ENCODE measurements around the gene ARL6IP1.

The ARL6IP1 gene

DNA sequence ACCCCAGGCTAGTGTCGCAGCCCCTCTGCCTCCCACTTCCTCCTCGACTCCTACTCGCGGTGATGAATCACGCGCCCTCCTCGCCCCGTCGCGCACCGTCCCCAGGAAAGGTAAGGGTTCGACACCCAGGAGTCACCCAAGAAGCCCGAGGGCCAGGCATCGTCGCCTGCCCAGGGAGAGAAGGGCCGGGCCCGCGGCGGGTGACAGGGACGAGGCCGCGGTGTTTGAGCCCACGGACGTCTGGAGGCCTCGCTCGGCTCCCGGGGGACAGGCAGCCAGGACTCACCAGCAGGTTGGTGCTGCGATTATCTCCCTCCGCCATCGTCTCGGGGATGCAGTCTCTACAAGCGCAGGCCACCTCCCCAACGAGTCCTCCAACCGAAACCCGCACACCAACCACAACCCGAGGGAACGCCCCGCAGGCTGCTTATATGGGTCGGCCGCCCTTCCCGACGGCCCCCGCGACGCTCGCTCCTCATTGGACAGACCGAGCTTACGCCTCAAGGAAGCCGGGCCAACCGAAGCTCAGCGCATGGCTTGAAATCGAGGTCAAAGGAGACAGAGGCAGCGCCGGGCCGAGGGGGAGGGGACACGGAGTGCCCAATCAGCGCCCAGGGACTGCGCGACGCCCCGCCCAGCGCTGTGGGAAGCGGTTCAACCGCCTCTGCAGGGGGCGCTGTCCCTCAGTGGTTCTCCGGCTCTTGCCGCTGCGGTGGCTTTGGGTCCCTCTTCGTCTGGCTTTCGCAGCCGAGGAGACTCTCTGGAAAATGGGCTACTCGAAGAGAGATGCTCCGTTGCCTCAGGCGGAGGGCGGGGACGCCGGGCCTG is at the start of gene ARL6IP1:
Gene ARL6IP1, minus strand, starts transcription at position 405 of the 828 bp plus-strand sequence. Its CDS starts 83 bp downstream, at position 322.
- DNase-seq, result peak; percentile 99

DNA sequence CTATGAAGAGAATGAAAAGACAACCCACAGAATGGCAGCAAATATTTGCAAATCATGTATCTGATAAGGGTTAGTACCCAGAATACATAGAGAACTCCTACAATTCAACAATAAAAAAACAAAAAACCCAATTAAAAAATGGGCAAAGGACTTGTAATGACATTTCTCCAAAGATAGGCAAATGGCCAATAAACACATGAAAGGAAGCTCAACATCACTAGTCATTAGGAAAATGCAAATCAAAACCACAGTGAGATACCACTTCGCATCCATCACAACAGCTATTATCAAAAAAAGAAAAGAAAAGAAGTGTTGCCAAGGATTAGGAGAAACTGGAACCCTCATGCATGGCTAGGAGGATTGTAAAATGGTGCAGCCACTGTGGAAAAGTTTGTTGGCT is 45.1 kb upstream of the ARL6IP1 start:
- no peak for DNase-seq

DNA sequence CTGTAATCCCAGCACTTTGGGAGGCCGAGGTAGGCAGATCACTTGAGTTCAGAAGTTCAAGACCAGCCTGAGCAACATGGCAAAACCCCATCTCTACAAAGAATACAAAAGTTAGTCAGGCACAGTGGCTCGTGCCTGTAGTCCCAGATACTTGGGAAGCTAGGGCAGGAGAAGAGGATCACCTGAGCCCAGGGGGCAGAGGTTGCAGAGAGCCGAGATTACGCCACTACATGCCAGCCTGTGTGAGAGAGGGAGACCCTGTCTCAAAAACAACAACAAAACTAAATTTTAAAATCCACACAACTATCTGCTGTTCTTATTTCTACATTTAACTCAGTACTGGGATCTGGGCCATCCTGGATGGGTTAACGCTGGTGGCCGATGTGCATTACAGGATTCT is 41.2 kb upstream of the ARL6IP1 start:
- DNase-seq, result no peak

DNA sequence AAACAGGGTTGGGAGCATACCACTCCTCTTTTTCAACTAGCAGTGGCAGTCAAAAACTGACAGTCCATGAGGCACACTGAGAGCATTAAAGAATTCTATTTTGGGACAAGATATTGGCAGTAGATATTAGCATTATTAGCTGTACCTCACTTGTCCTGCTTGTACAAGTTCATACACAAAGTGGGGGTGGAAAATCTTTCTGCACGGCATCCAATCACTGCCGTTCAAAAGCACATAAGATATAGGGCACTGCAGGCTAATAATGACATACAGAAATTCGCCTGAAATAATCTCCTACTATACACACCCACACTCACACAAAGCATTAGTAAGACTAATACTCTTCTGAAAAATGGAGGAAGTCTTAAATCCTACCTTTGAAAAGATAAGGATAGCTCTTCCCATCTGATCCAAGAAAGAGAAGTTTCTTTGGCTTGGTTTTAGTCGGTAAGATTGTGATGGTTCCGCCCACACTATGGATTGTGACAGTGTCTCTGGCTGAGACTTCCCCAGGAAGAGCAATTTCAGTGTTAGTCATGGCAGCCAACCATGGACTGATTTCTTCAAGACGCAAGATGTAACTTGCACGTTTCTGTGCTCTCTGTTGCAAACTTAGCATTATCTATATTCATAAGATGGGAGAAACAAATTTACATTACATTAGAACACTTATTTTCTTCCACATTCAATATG is 40.6 kb upstream of the ARL6IP1 start:
- DNase-seq, result no peak

DNA sequence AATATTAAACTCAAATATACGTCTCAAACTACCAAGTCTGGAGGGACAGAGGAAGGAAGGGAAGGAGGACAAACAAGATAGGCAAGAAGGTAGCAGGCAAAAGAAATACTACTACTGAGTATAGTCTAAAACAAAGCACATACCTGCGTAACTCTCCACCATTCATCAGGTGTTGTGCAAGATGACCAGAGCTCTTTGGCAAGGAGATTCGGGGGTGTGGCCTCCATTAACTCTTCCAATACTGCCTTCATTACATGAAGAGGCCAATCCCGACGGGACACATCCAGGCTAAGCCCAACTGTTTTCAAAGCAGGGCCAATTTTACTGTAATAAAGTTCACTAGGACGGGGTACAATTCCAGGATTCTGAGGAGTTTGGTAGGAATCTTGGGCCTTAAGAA is 38.2 kb upstream of the ARL6IP1 start:
- no peak for DNase-seq

DNA sequence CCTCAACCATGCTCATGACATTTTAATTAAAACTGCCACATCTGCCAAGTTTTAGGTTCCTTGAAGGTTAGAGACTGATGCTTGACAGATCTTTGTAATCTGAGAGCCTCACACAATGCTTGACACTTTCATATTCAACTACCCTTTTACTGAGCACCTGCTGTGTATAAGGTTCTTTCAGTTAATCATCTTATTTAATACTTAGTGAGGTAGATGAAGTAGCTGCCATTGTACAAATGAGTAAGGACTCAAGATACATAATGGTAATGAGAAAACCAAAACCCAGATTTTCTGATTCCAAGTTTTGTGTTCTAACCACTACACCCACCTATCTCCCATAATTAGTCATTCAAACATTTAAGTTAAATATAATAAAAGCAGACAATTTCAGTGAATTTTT is 35.4 kb upstream of the ARL6IP1 start:
- no peak for DNase-seq

DNA sequence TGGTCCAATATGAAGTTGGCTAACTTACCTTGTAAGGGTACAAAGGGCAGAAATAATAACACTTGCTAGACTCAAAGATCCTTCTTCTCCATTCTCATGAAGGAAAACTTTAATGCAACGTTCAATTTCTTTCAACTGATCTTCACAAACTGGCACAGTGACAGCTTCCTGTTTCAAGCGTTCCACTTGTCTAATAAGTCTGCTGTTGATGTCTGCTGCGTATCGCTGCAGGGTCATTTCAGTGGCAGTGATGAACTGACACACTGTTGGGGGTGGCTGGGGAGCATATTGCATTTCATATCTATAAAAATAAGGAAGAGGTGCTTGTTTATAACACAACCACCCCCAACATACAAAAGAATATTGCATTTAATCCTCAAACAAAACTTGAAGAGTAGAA is 33.5 kb upstream of the ARL6IP1 start:
- no peak for DNase-seq

DNA sequence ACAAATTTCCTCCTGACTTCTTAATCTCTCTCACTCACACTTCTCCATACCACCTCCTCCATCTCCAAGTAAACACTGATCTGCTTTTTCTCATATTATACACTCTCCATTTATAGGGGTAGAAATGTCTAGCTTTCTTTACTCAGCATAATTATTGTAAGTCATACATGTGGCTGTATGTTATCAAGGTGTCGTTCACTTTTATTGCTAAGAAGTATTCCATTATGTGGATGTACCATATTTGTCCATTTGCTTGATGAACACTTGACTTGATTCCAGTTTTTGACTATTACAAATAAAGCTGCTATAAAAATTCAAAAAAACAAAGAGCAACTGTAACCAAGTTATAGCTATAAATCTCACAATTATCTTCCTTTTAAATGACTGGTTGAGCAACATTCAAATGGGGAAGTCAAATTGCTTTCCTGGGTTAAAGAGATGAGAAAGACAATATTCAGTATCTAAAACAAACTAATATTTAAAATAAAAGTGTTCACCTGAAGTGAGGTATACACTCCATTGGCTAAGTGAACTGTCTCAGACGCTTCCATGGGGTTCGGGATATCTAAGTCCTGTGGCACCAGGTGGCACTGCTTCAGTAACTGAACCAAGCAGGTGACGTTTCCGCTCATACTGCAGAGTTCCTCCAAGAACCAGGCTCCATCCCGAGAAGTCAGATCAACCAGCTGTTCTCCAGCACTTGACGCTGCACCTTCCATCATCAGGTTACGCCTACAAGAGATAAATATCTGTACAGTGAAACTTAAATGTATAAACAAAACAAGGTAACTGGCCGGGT is 32.6 kb upstream of the ARL6IP1 start:
- no peak for DNase-seq

DNA sequence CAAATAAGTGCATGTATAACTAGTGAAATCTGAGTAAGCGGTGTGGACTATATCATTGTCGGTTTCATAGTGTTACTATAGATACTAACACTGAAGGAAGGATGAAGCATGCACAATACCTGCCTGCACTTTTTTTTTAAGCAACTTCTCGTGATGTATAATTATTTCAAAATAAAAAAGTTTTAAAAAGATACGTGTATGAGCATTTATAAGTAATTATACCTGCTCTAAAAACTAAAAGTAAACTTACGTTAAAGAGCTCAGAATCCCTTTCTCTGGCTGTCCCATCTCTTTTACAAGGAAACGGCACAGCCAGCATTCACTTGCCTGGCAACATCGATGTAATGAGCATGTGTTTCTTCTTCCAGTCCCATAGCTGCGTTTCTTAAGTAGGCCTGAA is 31.3 kb upstream of the ARL6IP1 start:
- no peak for DNase-seq

DNA sequence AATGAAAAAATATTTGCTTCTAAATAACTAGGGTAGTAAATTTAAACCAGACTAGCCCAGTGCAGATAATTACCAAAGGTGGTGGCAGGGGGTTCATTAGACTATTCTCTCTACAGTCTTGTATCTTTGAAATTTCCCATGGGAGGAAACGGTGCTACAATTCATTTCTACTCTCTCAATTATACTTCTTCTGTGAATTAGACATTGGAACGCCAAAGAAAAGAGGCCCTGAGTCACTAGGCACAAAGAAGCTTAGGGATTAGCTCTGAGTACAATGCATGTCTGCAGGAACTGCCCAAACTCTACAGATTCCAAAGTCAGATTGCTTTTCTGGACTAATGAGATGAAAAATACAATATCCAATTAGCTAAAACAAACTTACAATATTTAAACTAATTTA is 30.7 kb upstream of the ARL6IP1 start:
- no peak for DNase-seq

DNA sequence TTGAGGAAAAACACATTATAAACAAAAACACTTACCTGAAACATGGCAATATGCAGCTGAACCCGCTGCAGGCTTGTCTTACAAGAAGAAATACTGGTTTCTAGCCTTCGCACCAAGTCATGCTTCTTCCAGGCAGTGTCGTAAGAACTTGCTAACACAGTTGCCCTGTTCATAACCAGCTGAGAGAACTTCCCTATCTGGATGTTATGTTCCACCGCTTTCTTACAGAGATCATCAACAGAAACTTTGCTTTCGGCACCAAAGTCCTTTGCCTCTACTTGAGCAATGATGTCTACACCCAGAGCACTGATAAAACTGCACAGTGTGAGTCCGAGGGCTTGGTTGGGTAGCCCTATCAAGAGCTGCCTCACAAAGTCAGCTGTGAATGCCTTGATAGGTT is 27.9 kb upstream of the ARL6IP1 start:
- no peak for DNase-seq

DNA sequence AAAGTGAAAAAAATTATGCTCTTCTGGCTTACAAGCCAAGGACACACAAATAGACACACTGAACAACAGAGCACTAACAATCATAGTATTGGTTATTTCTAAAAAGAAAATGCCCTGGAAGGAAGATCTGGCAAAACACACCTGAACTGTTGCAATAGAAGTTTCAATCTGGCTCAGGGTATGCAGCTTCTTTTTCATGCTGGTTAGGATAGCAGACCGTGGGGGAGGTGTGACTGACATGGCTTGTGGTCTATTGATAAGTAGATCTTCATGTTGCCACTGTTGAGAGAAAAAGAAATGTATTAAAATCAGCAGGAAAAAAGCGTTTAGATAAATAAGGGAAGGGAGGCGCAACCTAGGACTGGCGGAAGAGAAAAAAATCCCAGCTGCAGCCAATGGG is 26.5 kb upstream of the ARL6IP1 start:
- peak; percentile 81 for DNase-seq

DNA sequence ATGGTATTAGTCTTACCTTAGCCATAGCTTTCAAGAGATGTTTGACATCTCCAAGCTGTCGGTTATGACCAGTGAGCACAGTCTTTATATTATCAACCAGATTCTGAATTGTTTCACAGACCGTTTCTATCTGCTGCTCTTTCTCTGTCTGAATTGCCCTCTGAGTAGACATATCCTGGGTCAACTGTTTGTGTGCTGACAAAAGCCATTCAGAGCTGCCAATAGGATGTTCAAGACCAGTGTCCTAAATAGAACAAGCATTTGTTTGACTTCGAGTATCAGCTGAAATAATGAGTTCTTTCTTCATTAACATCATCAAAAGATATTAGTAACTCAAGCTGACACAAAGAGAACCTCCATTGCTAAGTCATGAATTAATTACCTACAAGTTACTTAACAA is 14.9 kb upstream of the ARL6IP1 start:
- DNase-seq, result no peak

DNA sequence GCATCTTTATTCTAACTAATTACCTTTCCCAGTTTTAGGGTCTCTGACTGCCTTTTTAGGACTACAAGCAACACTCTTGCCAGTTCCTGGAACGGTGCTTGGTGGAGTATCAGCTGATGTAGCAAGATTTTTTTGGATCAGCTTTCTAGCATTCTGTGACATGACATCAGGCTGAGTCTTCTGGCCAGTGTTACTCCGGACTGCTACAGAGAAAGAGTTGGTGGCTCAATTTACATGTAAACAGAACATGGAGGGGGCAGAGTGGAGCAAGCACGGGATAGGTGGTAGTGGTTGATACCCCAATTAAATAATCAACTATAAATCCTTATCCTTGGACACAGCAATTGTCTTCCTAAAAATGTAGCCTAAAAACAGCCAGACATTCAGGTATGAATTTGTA is 10.6 kb upstream of the ARL6IP1 start:
- no peak for DNase-seq

DNA sequence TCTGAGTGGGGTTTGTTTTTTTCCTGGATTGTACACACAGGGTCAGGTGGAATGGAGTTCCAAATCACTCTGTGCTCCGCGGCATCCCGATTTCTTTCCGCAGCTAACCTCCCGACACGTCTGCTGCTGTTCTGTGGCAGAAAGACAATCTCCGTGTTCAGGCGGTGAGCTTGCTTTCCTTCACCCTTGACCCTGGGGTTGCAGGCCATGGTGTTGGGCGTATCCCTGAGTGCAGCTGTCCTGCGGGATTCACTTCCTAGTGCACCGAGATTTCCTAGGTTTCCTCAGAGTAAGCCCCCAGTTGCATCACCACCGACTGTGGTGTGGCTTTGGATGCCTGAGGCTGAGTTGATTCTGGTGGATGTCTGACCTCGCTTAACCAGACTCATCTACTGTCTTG is 7.8 kb upstream of the ARL6IP1 start:
- no peak for DNase-seq

DNA sequence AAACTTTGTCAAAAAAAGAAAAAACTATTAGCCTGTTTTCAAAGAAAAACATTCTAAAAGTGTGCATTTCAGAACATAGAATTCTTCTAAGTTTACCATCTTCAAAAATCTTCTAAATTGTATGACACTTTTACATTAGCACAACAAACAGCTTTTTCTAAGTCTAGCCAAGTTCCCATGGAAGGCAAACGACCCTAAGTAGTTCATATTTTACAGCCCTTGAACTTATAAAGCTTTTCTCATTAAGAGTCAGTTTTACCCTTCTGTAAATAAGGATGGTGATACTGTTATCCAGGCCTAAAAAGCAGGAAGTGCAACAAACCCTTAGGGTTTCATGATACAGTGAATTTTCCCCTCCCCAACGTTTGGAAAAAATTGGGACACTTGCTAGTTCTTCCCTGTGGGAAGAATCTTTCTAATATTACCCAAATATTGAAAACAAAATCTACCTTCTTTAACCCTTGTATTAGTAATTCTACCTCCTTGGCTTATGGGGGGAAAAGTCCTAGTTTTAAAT is 4.0 kb upstream of the ARL6IP1 start:
- peak; percentile 17 for DNase-seq

DNA sequence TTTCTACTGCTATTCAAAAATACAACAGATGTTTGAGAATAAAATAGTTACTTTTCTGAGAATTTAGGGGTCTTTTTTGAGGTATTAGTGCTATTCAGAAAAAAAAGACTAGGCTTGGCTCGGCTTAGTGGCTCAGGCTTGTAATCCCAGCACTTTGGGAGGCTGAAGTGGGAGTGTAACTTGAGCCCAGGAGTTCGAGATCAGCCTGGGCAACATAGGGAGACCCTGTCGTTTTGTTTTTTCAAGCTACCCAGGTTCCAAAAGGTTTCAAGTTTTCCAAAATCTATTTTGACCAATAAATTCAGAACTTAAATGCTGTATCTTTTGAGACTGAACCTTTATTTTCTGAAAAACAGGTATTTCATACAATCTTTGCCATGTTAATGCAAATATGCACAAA is 3.2 kb upstream of the ARL6IP1 start:
- no peak for DNase-seq

DNA sequence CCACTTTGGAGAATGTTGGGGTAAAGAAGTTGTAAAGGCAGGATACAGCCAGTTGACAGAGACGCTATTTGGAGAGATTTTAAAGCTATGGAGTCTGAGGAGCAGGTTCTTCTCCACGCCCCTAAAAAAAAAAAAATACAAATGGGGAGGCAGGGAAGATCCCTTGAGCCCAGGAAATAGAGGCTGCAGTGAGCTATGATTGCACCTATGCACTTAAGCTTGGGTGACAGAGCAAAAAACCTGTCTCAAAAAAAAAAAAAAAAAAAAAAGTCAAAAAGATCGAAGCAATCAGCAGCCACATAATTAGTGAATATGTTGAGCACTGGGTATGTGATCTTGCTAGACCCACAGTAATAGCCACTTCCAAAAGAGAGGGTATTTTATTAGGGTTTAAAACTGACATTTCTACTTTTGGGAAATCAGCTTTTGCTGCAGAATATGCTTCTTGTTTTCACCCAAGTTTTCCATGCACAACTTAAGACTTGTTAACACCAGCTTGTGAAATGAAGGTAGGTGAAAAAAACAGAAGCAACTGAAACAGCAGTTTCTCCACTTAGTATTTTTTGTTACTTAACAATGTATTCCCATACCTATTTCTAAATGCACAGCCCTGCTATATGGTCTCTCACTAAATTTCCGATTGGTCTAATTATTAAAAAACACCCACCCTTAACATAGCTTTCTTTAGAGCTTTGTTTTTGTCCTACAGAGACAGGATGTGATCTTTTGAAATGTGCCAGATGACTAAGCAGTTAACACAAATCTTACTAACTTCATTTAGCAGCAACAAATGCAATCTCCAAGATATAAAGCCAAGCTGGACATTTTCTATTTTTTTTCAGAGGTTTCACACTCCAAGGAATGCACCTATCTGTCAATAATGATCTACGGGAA is 2.5 kb upstream of the ARL6IP1 start:
- peak; percentile 38 for DNase-seq

DNA sequence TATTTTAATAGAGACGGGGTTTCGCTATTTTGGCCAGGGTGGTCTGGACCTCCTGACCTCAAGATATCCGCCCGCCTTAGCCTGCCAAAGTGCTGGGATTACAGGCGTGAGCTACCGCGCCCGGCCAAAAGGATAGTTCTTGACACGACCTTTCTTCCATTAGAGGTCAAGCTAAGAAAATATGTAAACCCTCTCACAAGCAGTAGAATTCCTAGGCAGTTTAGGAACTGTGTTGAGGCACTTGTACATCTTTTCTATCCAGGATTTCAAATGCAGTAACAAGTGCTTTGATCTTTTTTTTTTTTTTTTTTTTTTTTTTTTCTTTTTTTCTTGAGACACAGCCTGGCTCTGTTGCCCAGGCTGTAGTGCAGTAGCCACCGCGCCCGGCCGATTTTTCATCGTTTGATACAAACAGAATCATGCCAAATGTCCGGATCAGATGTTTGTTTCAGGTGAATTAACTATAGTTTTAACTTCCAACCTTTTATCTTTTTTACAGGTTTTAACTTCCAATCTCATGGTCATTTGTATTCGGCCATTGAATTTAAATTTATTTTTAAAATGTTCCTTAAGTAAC is 1.5 kb upstream of the ARL6IP1 start:
- no peak for DNase-seq

DNA sequence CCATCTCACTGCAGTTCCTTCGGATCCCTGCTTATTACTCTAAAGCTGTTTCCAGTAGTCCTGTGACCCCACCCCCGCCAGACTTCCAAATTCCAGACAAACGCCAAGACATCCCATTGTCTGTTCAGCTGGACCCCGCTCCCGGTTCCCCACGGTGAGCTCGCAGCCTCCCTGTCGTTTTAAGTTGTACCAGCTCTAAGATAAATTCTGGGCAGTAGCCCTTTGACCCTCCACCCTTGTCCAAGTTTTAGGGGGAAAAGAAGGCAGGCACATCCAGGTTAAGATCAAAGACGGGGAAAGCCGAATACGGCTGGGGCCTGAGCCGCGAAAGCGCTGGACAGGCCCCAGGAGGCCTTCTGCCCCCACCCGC is 589 bp downstream of the ARL6IP1 start:
- DNase-seq, result no peak

DNA sequence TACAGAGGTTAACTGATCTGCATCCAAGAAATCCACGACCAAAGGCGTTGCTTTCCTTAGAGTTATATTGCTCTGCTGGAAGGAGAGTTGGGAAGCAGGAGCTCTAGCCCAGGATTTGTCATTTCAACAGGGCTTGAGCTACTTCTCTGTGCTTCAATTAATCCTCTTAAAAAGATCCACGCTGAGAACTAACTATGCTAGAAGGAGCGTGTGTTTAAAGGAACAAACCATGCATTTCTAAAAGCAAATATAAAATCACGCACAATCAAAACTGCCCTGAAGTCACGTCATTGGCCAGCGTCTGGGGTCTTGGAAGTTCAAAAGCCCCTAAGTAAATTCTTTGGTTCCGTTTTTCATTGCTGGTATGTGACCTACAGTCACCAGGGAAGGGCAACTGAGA is 1.1 kb downstream of the ARL6IP1 start:
- DNase-seq, result peak; percentile 31

DNA sequence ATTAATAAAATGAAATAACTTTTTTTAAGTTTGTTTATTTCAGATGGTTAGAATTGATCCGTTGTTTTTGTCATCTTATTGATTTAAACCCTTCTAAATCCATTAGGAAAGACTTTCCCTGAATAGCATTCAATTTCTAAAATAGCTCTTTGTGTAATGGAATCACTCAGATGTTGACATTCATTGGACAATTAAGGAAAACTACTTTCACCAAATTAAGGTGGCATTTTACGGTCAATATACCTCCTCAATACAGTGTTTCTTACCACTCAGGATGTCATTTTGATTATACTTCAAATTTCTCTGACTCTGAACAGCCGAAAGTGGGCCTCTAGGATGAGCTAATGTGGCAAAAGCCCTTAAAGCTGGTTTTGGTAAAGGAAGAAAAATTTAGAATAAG is 1.8 kb downstream of the ARL6IP1 start:
- no peak for DNase-seq
